ENCODE measurements around the gene RALGPS1.

RALGPS1 gene

DNA sequence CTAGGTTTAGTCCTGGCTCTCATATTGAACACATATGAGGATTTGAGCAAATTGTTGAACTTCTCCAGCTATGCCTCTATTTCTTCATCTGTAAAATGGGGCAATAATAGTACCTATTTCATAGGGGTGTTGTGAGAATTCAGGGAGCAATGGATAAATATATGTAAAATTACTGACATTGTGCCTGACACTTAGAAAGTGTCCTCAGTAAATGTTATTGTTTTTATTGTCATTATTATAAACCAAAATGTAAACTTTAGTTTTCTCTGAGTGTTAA lies 106.2 kb downstream of the RALGPS1 start:
- Mint-ChIP-seq H3K36me3 (ENCODE audit: low read depth) (no peaks in the 10 kb centered on the region), H3K4me3 (no peak overlapping the region), H3K27me3 (ENCODE audit: low read depth) (peaks cover 48% of the 10 kb centered on the region), H3K27ac (no peak overlapping the region), H3K9me3 (no peaks in the 10 kb centered on the region), H3K4me1 (ENCODE audit: low read depth) (no peaks in the 10 kb centered on the region)
- no peak for DNase-seq (ENCODE audit: low spot score)

DNA sequence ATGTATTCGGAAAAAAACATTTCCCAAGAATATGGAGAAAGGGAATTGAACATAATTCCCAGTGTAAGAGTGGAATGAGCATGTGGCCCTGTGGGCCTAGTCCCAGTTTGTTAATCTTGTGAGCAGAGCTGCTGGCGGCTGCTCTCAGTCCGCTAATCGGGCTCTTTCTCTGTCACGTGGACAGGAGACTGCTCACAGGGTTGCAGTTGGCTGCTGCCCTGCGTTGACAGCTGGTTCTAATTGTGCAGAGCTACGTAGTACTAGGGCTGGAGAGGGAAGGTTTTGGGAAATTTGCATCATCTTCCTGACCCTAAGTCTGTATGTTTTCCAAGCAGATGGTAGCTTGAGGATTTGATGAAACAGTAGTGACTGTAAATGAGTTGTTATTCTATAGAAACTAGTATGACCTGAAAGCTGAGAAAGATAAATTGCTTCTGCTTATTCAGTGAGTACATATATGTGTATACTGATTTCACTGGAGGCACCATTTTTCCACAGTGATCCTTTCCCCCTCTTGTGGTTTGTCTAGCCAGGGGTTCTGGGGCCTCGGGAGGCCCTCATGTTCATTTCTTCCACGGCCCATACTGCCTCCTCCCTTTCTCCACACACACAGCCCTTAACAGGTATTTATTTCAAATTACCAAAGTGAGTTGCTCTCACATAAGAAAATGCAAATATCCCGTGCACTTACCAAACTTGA lies 107.2 kb downstream of the RALGPS1 start:
- Mint-ChIP-seq H3K27ac (no peak overlapping the region), H3K9me3 (no peaks in the 10 kb centered on the region), H3K27me3 (ENCODE audit: low read depth) (peaks cover 42% of the 10 kb centered on the region), H3K4me1 (ENCODE audit: low read depth) (peaks cover under 1% of the 10 kb centered on the region), H3K4me3 (no peak overlapping the region), H3K36me3 (ENCODE audit: low read depth) (no peaks in the 10 kb centered on the region)
- no peak for DNase-seq (ENCODE audit: low spot score)

DNA sequence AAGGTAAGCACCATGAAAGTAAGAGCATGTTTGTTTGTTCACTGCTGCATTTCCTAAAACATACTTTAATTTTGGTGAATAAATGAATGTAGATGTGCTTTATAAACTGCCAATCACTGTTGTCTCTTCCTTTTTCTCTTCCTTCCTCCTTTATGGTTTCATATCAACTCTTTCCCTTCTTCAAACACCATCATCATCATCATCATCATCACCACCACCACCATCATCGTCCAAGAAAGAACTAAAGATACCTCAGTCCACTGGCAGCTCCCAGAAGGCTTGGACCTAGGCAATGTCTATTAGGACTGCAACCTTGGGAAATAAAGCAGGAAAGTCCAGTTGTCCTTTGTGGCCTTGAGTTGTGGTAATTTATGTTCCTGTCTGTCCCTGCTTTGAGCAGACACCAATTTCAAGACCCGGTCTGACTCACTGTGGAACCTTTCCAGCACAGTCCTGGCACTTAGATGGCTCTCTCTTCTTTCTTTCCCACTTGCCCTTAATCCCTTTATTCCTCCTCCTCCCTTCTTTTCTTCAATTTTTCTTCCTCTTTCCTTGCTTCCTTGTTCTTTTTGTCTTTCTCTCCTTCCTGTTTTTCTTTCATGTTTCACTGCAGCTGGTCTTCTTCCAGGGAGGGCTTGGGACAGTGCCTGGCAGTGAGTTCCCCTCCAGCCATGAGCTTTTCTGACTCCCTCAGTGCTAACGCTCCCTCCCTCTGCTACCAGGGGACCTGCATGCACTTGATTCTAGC lies 108.5 kb downstream of the RALGPS1 start:
- Mint-ChIP-seq H3K27ac (no peak overlapping the region), H3K4me3 (no peak overlapping the region), H3K4me1 (ENCODE audit: low read depth) (peaks cover 3% of the 10 kb centered on the region), H3K36me3 (ENCODE audit: low read depth) (no peaks in the 10 kb centered on the region), H3K27me3 (ENCODE audit: low read depth) (peaks cover 46% of the 10 kb centered on the region), H3K9me3 (no peaks in the 10 kb centered on the region)
- no peak for DNase-seq (ENCODE audit: low spot score)

DNA sequence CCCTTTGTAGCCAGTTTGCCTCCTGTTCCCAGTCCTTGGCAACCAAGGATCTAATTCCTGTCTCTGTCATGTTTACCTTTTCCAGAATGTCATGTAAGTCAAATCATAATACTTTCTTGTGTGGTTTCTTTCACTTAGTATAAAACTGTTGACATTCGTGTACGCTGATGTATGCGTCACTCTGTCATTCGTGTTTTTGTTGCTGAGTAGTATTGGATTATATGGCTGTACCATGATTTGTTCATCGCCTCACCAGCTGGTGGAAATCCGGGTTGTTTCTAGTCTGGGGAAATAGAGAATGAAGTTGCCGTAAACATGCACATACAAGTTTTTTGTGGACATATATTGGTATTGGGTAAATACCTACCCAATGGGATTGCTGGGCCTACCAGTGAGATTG lies 110.5 kb downstream of the RALGPS1 start:
- no peak overlapping the region for H3K4me3 Mint-ChIP-seq
- H3K27me3 Mint-ChIP-seq (ENCODE audit: low read depth), result peaks cover 41% of the 10 kb centered on the region
- DNase-seq (ENCODE audit: low spot score), result no peak
- H3K36me3 Mint-ChIP-seq (ENCODE audit: low read depth), result no peaks in the 10 kb centered on the region
- no peak overlapping the region for H3K27ac Mint-ChIP-seq
- H3K4me1 Mint-ChIP-seq (ENCODE audit: low read depth), result peaks cover 3% of the 10 kb centered on the region
- no peaks in the 10 kb centered on the region for H3K9me3 Mint-ChIP-seq

DNA sequence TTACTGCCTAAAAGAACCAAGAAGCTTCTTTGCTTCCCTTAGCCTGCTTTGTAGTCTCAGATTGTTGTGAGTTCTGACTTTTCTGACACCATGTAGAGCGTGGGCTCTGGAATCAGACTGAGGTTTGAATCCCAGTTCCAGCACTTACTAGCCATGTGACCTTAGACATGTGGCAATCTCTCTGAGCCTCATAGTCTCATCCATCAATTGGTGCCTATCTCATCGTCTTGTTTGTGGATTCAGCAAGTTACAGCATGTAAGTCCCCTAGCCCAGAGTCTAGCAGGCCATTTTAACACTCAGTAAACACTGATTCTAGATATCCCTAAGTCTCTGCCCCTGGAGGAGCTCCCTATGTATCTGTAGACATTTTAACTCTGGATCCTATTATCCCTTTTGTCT lies 113.1 kb downstream of the RALGPS1 start:
- Mint-ChIP-seq H3K27ac (no peak overlapping the region), H3K9me3 (no peaks in the 10 kb centered on the region), H3K4me3 (no peak overlapping the region), H3K4me1 (ENCODE audit: low read depth) (peaks cover 3% of the 10 kb centered on the region), H3K36me3 (ENCODE audit: low read depth) (no peaks in the 10 kb centered on the region), H3K27me3 (ENCODE audit: low read depth) (peaks cover 39% of the 10 kb centered on the region)
- DNase-seq (ENCODE audit: low spot score), result no peak

DNA sequence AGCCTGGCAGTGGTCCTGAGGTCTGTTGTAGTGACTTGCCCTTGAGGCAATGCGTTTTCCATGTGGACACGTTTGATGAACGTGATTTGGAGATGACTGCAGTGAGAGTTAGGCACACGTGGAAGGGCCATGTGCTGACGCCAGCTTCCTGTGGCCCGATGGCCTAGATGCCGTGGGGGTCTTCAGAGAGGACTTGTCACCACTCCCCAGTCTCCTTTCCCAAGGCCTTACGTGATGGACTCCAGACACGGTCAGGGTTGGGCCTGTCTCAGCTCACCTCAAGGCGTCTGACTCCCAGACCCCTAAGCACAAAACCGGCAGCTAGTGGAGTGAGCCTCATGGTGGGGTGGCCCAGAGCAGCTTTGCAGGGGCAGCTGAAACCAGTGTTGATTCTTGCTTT lies 115.0 kb downstream of the RALGPS1 start:
- no peaks in the 10 kb centered on the region for H3K36me3 Mint-ChIP-seq (ENCODE audit: low read depth)
- no peak overlapping the region for H3K27ac Mint-ChIP-seq
- H3K9me3 Mint-ChIP-seq, result no peaks in the 10 kb centered on the region
- H3K4me3 Mint-ChIP-seq, result no peak overlapping the region
- H3K27me3 Mint-ChIP-seq (ENCODE audit: low read depth), result peaks cover 30% of the 10 kb centered on the region
- no peak for DNase-seq (ENCODE audit: low spot score)
- H3K4me1 Mint-ChIP-seq (ENCODE audit: low read depth), result peaks cover 3% of the 10 kb centered on the region

DNA sequence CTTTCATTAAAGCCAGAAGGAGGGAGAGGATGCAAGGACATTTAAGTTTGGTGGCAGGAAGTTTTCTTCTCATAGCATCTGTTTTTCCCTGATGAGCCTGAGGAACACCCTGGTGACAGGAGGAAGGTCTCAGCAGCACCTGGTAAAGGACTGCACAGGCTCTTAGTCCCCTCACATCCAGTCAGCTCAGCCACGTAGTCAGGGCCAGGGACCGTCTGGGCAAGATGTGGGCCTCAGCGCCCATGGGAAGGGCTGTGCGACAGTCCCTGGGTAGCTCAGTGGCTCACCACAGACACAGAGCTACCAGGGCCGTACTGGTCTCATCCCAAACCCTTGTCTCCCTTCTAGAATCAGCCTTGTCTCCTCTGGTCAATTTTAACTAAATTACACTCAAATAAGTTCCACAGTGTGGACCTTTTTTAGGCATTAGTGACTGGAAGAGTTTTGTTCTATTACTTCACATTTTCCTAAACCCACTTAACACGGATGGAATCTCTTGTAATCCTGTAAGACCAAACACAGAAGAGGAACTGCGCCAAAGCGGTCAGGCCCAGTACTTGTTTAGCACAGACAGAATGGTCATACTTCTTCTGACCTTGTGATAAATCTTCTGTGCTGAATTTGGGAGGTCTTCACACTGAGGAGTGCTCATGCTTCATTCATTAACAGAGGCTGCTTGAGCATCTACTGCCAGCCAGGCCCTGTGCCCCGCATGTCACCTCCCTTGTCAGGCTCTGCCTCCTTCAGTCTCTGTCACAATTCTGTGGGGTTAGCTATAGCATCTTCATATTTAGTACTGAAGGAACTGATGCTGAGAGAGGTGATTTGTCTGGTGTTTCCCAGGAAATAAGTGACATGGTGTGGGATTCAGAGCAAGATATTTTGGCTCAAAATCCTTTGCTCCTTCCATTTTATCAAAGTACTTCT lies 116.5 kb downstream of the RALGPS1 start:
- no peak overlapping the region for H3K27ac Mint-ChIP-seq
- no peaks in the 10 kb centered on the region for H3K36me3 Mint-ChIP-seq (ENCODE audit: low read depth)
- no peak for DNase-seq (ENCODE audit: low spot score)
- H3K4me1 Mint-ChIP-seq (ENCODE audit: low read depth), result peaks cover 3% of the 10 kb centered on the region
- H3K9me3 Mint-ChIP-seq, result no peaks in the 10 kb centered on the region
- no peak overlapping the region for H3K4me3 Mint-ChIP-seq
- H3K27me3 Mint-ChIP-seq (ENCODE audit: low read depth), result peaks cover 31% of the 10 kb centered on the region

DNA sequence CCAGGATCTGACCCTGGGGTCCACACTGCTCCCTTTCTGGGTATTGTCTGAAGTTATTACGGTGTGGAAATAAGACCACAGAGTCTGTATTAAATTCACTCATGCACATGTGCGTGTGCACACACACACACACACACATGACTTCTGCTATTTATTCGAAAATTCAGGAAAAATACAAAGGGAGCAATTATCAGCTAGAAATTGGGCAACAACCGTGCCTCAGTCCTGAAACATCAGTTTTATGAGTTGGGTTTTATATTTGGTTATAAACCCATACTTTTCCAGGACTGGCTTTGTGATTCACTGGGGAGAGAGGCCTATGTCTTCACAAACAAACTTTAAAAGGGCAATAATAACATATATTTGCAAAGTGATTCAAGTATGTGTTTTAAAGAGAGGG lies 117.7 kb downstream of the RALGPS1 start:
- H3K27me3 Mint-ChIP-seq (ENCODE audit: low read depth), result peaks cover 24% of the 10 kb centered on the region
- H3K9me3 Mint-ChIP-seq, result no peaks in the 10 kb centered on the region
- no peak overlapping the region for H3K4me3 Mint-ChIP-seq

DNA sequence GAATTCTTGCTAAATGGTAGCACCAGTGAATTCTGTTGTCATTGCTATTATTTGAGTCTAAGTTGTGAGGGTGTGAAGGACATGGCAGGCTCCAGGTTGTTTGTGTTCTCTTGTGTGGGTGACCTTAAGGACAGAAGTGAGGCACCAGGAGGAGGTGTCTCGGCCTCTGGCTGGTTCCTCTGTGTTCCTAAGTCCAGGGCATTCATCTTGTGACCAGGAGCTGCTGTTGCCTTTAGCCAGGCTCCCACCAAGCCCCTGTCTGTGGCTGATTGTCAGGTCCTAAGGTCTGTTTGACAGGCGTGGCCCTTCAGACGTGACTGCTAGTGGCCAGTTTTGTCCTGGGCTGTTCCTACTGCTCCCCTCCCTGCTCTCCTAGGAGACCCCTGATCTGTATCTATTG lies 118.5 kb downstream of the RALGPS1 start:
- H3K27ac Mint-ChIP-seq, result no peak overlapping the region
- H3K4me3 Mint-ChIP-seq, result no peak overlapping the region
- no peaks in the 10 kb centered on the region for H3K36me3 Mint-ChIP-seq (ENCODE audit: low read depth)
- H3K4me1 Mint-ChIP-seq (ENCODE audit: low read depth), result no peaks in the 10 kb centered on the region
- peaks cover 24% of the 10 kb centered on the region for H3K27me3 Mint-ChIP-seq (ENCODE audit: low read depth)
- DNase-seq (ENCODE audit: low spot score), result no peak
- no peaks in the 10 kb centered on the region for H3K9me3 Mint-ChIP-seq

More for the DNA sequence above, 117.7 kb downstream of the RALGPS1 start:
- Mint-ChIP-seq H3K27ac (no peak overlapping the region), H3K4me1 (ENCODE audit: low read depth) (no peaks in the 10 kb centered on the region), H3K36me3 (ENCODE audit: low read depth) (no peaks in the 10 kb centered on the region)
- DNase-seq (ENCODE audit: low spot score), result no peak

DNA sequence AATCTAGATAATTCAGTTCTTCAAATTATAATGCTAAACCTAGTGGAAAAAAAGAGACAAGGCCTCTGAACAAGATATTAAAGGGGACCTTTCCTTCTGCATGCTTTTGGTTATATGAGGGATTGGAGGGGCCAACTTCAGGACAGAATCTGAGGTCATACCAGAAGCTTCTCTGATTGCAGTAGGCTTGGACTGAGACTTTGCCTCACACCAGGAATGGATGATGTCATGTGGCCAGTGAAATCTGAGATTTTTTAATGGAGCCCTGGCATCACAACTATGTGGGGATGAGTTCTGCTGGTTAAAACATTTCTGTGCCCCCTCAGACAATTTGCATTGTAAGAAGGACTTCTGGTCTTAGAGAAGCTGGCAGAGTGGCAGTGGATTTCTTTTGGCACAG lies 119.2 kb downstream of the RALGPS1 start:
- no peak overlapping the region for H3K27ac Mint-ChIP-seq
- no peak for DNase-seq (ENCODE audit: low spot score)
- H3K4me3 Mint-ChIP-seq, result no peak overlapping the region
- H3K4me1 Mint-ChIP-seq (ENCODE audit: low read depth), result no peaks in the 10 kb centered on the region
- H3K27me3 Mint-ChIP-seq (ENCODE audit: low read depth), result peaks cover 24% of the 10 kb centered on the region
- H3K36me3 Mint-ChIP-seq (ENCODE audit: low read depth), result no peaks in the 10 kb centered on the region
- no peaks in the 10 kb centered on the region for H3K9me3 Mint-ChIP-seq

DNA sequence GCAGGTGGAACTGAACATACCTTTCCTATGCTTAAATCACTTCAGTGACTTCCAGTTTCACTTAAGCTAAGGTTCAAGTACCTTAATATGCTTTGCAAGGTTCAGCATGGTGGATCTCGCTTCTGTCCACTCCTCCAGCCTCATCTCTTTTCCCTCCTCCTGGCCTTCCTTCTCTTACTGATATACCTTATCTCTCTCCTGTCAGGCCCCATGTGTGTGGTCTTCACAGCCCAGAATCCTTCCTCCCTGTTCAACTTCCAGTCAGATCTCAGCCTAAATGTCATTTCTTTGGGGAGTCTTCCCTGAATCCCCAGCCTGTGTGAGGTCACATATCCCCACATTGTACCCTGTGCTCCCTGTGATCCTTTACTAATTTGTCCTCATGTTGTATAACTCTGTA lies 120.1 kb downstream of the RALGPS1 start:
- no peaks in the 10 kb centered on the region for H3K36me3 Mint-ChIP-seq (ENCODE audit: low read depth)
- H3K4me3 Mint-ChIP-seq, result no peak overlapping the region
- no peak overlapping the region for H3K27ac Mint-ChIP-seq

DNA sequence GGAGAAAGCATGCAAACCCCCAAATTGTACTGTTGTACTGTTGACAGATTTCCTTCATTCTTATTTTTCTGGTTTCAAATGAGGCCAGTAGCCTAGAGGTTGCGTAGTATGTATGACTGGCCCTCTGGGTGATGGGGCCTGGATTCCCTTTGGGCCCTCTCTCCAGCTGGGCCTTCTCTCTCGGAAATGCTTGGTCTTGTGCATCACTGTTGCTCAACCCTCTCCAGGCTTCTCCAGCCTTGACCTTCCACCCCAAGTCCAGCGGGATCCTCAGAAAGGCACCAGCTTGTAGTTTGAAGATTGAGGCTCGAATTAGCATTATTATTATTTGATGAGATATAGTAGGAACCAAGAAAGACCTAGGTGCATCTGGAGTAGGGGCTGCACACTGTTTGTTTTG lies 120.8 kb downstream of the RALGPS1 start:
- Mint-ChIP-seq H3K36me3 (ENCODE audit: low read depth) (no peaks in the 10 kb centered on the region), H3K4me3 (no peak overlapping the region), H3K4me1 (ENCODE audit: low read depth) (no peaks in the 10 kb centered on the region), H3K9me3 (no peaks in the 10 kb centered on the region), H3K27me3 (ENCODE audit: low read depth) (peaks cover 20% of the 10 kb centered on the region), H3K27ac (no peak overlapping the region)
- no peak for DNase-seq (ENCODE audit: low spot score)

More for the DNA sequence above, 120.1 kb downstream of the RALGPS1 start:
- Mint-ChIP-seq H3K4me1 (ENCODE audit: low read depth) (no peaks in the 10 kb centered on the region), H3K9me3 (no peaks in the 10 kb centered on the region), H3K27me3 (ENCODE audit: low read depth) (peaks cover 24% of the 10 kb centered on the region)
- no peak for DNase-seq (ENCODE audit: low spot score)

DNA sequence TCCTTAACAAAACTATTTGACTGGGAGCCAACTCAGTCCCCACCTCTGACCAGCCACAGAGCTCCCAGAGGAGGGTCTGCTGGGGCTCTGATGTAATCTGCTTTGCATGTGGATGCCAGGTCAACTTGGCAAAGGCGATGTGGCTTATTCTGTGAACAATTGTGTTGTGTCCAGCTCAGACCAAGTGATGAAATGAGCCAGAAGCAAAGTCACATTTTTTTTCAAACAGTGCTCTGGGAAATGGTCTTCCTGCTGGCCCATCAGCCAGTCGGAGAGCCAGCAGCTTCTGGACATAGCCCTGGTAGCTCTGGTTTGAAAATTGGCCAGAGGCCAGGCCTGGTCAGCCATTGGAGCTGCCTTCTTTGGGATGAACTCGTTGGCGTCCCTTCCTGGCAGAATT lies 121.4 kb downstream of the RALGPS1 start:
- no peak overlapping the region for H3K27ac Mint-ChIP-seq
- H3K4me1 Mint-ChIP-seq (ENCODE audit: low read depth), result no peaks in the 10 kb centered on the region
- H3K36me3 Mint-ChIP-seq (ENCODE audit: low read depth), result no peaks in the 10 kb centered on the region
- peaks cover 20% of the 10 kb centered on the region for H3K27me3 Mint-ChIP-seq (ENCODE audit: low read depth)
- H3K9me3 Mint-ChIP-seq, result no peaks in the 10 kb centered on the region
- DNase-seq (ENCODE audit: low spot score), result no peak
- no peak overlapping the region for H3K4me3 Mint-ChIP-seq

DNA sequence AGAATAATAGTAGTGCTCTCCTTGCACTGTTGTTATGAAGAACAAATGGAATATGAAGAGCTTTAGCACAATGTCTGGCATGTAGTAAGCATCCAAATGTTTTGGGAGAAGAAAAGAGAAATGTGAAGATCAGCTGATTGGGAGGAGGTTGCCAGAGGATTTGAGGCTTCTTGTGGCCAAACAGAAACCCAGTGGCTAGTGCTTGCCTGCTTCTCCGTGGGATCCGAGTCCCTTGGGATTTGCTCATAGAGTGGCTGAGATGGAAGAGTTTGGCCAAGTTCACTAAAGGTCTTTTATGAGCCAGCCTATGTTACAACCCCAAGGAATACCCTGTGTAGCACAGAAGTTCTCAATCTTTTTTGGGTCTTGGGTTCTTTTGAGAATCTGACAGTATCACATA lies 121.9 kb downstream of the RALGPS1 start:
- Mint-ChIP-seq H3K4me3 (no peak overlapping the region), H3K27ac (no peak overlapping the region), H3K36me3 (ENCODE audit: low read depth) (no peaks in the 10 kb centered on the region), H3K9me3 (no peaks in the 10 kb centered on the region), H3K27me3 (ENCODE audit: low read depth) (peaks cover 20% of the 10 kb centered on the region), H3K4me1 (ENCODE audit: low read depth) (no peaks in the 10 kb centered on the region)
- DNase-seq (ENCODE audit: low spot score), result no peak
